Measurements from ENCODE around the gene LMO2.

The LMO2 gene

DNA sequence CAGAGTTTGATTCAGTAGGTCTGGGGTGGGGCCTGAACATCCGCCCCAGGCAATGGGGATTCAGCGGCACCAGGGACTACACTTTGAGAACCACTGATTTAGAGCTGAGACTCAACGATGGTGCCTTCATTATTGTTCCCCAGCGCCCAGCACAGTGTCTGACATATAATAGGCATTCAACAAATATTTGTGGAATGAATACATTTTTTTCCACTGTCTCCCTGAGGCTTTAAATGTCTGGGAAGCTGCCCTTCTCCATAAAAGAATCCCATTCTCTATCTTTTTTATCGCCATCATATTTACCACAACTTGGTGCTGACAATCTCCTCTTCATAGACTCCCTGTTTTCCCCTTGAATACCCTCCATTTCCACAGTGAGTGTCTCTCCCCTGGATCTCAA lies 23.6 kb upstream of the LMO2 start:
- DNase-seq (ENCODE audit: low read depth in 2 of 2, low spot score in 1 of 2), result no peak

DNA sequence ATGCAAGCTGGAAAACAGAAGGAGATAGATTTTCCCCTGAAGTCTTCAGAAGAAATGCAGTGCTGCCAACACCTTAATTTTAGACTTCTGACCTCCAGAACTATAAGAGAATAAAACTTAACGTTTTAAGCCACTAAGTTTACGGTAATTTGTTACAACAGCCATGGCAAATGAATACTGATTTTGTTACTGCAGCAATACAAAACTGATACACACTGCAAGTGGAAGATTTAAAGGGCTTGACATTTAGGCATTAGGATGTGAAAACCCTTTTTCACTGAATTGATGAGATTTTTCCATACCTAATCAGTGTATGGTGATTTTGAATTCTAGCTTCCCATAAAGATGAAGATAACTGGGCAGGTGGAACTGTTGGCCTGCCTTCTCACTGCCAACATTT lies 22.1 kb upstream of the LMO2 start:
- DNase-seq (ENCODE audit: low read depth in 2 of 2, low spot score in 1 of 2), result no peak

DNA sequence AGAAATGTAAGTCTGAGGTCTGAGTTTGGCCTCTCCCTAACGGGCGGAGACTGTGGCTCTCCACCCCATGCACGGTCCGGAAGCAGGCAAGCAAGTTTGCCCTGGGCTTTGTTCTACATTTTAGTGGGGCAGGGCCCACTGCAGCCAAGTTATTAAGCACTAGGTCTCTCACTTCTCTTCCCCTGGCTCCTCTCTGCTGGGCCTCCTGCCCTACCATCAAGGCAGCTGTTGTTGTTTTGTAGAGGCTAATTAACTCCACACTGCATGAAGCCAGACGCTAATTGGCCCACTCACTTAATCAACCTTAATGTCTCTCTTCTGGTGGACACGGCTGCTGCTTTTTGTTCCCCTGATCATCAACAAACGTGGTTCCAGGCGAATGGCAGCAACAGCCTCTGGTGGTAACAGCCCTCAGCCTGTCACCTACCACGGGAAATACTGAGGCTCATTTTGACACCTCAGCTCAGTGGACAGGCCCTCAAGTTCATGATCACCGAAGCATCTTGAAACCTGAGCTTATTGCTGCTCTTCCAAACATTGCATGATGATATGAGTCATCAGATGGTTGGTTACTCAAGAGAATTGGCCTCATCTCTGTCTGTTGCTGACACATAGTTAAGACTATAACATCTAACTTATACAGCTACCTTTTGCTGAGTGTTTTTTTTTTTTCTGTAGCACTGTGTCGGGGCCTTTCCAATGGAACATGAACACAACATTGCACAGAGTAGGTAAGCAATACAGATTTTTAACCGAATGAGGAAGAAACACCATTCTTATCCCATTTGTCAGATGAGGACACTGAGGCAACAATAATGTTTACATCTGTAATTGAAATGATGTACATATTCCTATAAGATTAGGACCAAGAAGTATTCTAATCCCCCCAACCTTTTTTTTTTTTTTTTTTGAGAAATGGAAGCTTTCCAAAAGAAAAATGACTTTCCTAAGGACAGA lies 20.8 kb upstream of the LMO2 start:
- no peak for DNase-seq (ENCODE audit: low read depth in 2 of 2, low spot score in 1 of 2)

DNA sequence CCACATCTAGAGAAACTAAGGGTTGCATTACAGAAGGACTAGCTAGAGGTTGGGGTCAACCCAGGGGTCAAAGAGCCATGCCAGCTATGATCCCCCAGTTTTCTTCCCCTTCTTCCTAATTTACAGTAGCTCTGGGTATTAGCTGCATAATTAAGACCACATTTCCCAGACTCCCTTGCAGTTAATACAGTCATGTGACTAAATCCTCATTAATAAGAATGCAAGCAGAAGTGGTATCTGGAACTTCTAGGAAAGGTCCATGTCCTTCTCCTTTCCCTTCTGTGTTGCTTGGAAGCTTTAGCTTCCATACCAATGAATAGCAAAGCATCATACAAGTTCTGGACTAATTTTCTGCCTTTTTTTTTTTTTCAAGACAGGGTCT lies 19.1 kb upstream of the LMO2 start:
- DNase-seq (ENCODE audit: low read depth in 2 of 2, low spot score in 1 of 2), result no peak

DNA sequence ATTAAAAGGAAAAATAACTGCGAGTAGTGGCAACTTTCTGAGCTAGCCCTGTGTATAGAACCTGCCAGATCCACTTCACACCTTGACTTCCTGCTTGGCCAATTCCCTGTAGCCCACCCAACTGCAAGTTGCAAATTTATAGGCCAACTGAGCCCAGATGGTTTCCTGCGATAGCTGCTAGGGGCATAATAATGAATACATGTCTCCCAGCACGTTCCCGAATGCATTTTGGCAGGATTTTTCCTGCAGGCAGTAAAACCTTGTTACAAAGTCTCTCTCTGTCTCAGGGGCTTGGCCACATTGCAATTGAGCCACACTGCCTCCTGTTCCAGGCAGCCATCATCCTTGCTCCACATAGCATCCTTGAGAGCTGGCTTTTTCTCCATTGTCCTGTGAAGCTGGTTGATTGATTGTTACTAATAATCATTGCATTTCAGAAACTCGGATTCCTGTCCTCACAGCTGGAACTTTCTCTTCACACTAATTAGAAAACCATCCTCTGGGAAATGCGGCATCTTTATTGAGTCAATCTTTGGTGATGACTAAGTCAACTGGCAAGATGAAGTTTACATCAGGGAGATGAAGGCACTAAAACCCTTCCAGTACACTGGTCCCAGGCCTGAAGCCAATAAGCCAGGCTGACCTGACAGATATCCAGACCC lies 18.6 kb upstream of the LMO2 start:
- DNase-seq (ENCODE audit: low read depth in 2 of 2, low spot score in 1 of 2), result no peak

DNA sequence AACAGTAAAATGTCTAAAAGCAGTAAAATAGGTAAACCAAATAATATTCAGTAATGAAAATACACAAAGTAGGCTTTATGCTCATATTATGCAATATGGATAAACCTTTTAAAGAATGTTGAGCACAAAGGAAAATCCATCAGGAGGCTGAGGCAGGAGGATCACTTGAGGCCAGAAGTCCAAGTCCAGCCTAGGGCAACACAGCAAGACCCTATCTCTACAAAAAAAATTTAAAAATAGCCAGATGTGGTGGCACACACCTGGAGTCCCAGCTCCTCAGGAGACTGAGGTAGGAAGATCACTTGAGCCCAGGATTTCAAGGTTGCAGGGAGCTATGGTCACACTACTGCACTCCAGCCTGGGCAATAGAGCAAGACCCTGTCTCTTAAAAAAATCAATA lies 17.7 kb upstream of the LMO2 start:
- no peak for DNase-seq (ENCODE audit: low read depth in 2 of 2, low spot score in 1 of 2)

DNA sequence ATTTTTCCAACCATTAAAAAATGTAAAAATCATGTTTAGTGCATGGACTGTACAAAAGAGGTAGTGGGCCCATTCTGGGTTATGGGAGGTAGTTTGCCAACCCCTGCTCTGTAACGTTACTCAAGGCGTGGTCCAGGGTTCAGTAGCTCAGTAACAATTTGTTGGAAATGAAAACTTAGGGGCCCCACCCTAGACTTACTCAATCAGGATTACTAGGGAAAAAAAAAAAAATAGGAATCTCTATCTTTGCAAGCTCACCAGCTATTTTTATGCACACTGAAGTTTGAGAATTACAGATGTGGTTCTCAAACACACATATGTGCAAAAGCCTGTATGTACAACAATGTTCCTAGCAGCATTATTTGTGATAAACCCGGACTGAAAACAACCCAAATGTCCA lies 17.3 kb upstream of the LMO2 start:
- no peak for DNase-seq (ENCODE audit: low read depth in 2 of 2, low spot score in 1 of 2)

DNA sequence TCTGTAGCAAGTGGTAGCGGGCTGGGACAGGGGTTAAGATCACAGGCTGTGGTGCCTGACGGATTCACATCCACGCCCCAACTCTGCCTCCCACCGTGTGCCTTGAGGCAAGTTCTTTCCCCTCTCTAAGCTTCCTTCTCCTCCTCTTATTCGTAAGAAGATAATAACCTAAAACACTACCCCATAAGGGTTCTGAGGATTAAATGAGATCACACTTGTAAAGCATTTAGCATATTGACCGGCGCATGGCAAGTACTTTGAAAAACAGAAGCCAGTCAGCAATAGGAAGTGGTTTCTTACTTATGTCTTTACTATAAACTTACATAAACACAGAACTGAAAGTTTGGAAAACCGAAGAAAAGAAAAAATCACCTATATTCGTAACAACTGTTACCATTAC lies 15.5 kb upstream of the LMO2 start:
- no peak for DNase-seq (ENCODE audit: low read depth in 2 of 2, low spot score in 1 of 2)

DNA sequence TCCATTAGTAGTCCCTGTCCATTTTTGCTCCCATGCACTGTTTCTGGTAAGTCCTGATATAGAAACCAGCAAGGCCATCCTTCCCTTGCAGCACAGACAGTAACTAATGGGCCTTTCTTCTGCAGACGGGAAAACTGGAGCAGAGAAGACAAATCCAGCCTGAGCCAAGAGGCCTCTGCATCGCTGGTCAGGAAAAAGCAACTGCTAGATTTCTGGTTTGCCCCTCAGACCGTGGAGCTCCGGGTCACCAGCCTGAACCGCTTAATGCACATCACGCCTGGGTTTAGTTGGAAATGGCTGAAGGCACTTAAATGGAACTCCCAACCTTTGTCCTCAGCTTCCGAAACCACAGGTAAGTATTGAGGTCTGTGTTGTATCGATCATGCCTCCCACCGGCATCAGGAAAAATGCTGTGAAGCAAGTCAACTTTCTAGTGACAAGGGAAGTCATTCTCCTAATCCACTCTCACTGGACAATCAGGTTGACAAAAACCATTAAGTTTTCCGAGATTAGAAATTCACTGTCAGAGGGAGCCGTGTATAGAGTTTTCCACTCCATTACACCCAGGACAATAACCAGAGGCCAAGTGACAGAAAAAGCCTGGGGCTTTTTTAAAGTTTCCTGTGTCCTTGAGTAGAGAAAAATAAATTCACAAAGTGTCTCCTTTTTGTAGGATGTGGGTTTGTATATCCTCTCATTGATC lies 14.8 kb upstream of the LMO2 start:
- no peak for DNase-seq (ENCODE audit: low read depth in 2 of 2, low spot score in 1 of 2)

DNA sequence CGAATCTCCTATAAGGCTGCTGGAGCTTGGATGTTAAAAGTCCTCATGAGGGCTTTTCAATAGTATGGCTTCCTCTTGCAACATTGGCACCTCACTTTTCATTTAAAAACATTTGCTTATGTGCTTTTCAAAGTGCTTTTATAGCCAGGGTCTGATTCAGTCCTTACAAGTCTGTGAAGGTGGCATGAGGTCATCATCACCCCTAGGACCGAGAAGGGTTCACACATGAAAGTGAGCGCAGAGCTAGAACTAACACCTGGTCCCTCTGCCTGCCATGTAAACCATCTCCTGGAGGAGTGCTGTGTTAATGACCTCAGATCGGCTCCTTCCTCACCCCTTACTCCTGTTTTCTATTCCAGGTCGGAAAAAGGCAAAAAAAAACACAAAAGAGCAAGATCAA lies 12.2 kb upstream of the LMO2 start:
- no peak for DNase-seq (ENCODE audit: low read depth in 2 of 2, low spot score in 1 of 2)

DNA sequence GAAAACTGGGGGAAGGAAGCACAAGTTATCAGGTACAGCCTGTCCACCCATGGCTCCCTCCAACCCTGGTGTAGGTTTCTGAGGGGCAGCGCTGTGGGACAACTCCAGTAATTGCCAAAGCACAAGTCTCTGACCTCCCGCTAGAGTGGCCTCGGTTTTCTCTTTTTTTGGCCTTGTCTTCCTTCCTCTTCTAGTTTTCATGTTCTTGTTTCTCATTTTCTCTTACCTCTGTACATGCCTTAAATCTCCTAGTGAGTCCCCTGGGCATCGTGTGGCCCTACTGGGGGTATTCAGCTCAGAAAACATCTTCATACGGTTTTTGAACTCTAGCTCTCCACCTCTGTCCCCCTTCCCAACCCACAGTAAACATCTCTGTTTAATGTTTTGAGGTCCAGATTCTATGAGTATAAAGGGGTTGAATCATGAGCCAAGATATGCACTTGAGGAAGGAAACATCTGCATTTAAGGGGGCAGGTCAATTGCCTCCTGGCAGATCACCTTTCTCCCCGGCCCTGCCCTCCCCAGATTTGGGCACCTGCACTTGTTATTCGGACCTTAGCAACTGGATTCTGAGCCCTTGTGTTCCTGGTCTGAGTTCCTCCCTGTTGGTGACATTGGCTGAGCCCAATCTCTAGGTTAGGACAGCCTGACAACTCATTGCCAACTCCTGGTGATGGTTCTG lies 8.4 kb upstream of the LMO2 start:
- no peak for DNase-seq (ENCODE audit: low read depth in 2 of 2, low spot score in 1 of 2)

DNA sequence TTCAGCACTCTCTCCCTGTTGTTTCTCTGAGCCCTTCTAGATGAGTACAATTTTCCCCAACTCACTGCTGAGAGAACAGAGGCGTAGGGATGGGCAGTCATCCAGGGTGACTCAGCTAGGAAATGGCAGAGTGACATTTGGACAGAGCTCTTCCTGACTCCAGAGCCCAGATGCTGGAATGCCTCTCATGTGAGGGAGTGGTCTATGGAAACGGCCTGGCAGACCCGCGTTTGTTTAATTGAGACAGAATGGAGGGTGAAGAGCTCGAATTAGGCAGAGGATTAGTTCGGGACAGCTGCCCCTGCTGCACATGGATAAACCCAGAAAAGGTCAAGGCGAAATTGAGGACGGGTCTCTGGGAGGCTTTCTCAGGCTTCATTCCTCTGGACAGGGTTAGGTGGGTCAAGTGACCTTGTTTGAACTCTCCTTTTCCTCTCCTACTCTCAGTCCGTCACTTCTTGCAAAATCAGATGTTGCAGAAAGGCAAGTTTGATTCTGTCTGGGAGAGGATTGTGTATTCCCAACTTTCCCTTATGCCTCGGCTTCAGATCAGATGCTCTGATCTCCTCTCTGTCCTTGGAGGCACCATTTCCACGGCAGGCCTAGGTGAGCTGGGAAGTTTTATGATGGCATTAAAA lies 7.6 kb upstream of the LMO2 start:
- no peak for DNase-seq (ENCODE audit: low read depth in 2 of 2, low spot score in 1 of 2)

DNA sequence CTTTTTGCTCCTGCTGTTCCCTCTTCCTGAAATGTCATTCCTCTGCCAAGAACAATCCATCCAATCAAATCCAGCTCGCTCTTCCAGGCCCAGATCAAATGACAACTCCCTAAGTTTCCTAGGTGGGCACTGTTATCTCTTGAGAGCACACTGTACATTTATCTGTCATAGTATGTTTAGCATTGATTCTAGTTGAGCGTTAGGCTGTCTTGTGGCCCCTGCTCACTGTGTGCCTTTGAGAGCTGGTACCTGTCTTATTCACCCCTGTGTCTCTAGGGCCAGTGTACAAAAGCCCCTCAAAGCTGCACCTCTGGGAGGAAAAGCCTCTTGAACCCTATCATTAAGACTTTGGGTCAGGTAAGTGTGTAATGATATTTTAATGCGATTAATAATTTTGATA lies 7.1 kb upstream of the LMO2 start:
- DNase-seq (ENCODE audit: low read depth in 2 of 2, low spot score in 1 of 2), result no peak

DNA sequence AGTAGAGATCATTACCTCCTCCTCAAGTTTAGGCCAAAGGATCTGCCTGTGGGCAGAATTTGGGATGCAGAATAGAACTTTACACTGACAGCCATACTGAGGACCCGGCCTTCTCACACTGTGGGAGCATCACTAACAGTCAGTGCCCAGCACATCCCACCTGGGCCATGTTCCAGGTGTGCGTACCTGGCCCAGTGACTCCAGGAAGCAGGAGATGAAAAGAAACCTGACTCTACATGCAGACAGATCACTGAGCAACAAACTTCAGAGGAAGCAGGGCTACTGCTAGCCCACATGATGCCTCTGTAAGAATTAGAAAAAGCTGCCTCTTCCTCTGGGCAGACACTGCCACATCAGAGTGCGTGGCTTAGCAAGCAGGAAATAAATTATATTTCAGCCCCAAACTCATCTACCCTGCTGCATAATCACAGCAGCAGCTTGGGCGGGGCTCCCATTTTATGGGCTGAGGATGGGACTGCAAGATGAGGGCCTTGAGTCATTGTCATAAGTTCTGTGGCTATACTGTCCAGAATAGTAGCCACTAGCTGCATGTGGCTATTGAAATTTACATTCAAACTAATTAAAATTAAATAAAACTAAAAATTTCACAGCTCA lies 6.0 kb upstream of the LMO2 start:
- DNase-seq (ENCODE audit: low read depth in 2 of 2, low spot score in 1 of 2), result no peak

DNA sequence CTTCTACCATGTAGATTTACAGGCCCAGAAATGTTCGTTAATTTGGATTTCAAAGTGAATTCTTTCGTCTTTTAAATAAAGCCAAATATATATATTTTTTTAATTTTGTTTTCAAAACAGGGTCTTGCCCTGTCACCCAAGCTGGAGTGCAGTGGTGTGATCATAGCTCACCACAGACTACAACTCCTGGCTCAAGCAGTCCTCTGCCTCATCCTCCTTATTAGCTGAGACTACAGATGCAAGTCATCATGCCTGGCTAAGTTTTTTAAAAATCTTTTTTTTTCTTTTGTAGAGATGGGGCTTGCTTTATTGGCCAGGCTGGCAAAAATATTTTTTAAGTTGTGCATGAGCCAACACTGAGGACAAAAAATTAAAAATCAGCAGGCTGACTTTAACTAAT lies 5.0 kb upstream of the LMO2 start:
- no peak for DNase-seq (ENCODE audit: low read depth in 2 of 2, low spot score in 1 of 2)

DNA sequence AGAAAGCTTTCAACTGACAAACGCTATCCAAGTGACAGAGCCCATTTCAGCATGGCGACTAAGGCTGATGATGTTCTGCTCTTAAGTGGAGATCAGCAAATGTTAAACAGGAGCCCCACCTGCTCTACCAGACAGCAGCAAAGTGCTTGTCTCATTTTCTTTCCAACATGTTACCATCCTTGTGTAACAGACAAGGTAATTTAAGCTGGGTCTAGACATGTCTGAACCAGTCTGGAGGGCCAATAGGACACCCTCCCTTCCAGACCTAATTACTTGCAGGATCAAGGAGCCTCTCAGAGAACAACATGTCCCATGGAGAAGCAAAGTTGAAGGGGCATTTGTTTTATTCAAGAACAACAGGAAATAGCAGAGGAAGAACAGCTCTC lies 3.9 kb upstream of the LMO2 start:
- no peak for DNase-seq (ENCODE audit: low read depth in 2 of 2, low spot score in 1 of 2)

DNA sequence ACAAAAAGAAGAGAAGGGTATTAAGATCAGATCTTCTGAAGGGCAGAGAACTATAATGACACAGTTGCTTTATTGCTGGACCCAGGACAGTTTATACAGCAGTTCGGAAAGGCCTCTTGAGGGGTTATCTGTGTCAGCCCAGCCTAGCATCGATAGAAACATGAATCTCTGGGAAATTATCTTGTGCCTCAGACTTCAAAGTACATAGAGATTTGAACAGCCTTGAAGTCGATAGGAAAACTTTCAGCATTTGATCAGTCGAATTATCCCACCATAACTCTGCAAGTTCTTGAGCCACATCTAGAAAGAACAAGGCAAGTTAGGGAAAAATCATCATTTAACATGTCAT lies 2.5 kb upstream of the LMO2 start:
- DNase-seq (ENCODE audit: low read depth in 2 of 2, low spot score in 1 of 2), result no peak

DNA sequence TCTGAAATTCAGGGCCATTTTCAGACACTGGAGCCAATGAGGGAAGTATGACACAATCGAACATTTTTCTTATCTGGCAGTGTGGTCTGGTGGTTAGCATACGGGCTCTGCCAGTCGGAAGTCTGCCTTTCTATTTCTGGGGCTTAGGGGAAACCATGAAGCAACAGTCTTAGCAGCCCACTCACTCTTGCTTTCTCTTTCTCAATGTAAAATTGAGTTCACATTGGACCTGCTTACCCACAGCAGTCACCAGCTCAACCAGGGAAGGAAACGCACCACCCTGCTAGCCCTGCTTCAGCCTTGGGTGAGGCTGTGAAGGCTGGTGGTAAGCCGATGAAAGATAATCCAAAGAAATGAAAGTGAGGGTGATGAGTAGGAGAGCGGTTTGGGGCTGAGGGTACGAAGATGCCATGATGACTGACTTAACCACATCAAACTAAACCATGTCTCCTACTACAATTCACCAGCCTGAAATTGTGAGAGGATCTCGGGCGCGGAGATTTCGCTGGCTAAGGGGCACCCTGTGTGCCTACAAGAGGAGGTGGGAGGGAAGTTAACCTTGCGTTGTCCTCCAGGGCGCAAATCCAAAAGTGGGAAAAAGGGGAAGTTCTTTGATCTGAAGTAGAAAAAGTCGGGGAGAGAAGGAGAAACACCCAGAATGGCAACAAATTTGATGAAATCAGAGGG lies 2.0 kb upstream of the LMO2 start:
- peak in 1 of 2 donors; percentile 26 for DNase-seq (ENCODE audit: low read depth in 2 of 2, low spot score in 1 of 2)

DNA sequence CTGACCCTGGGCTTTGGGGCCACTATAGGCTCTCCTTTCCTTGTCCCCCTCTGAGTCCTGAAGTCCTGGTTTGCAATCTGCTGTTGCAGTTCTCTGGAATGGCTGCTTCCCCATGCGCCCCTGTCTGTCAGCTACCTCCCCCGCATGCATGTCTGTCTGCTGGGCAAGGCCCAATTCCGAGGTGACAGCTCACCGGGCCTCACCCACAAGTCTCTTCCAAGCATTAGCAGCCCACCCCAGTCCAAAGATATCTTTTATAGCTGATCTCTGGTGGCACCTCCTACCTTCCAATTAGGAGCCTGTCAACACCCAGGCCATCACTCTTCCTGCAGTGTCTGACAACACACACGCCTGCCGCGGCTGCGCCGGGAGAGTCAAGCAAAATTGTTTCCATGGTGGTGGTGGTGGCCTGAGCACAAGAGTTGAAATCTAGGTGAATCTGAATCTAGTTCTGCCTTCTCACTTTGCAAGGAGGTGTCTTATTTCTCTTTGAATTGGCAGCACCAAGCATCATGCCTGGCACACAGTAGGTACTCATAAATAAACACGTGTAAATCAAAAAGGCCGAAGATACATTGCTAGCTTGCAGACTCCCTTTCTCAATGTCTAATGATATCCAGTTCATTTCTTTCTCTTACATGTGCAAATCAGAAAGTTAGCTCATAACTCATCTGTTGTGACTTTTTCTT lies 1.2 kb upstream of the LMO2 start:
- no peak for DNase-seq (ENCODE audit: low read depth in 2 of 2, low spot score in 1 of 2)

Data from stimulated activated CD8-positive, alpha-beta memory T cell treated with anti-CD3 and anti-CD28 coated beads, Interleukin-4, amount 100 ng/mL, for 1 hour (primary cell).